ENCODE measurements around the gene PTPN3. TPM values are rescaled to one million over a fixed set of nuclear protein-coding genes. Genes with fewer than 3 reads are reported as not detected.

The PTPN3 gene
- total RNA-seq, 1 donor from 2014 or later = 13.4 TPM

DNA sequence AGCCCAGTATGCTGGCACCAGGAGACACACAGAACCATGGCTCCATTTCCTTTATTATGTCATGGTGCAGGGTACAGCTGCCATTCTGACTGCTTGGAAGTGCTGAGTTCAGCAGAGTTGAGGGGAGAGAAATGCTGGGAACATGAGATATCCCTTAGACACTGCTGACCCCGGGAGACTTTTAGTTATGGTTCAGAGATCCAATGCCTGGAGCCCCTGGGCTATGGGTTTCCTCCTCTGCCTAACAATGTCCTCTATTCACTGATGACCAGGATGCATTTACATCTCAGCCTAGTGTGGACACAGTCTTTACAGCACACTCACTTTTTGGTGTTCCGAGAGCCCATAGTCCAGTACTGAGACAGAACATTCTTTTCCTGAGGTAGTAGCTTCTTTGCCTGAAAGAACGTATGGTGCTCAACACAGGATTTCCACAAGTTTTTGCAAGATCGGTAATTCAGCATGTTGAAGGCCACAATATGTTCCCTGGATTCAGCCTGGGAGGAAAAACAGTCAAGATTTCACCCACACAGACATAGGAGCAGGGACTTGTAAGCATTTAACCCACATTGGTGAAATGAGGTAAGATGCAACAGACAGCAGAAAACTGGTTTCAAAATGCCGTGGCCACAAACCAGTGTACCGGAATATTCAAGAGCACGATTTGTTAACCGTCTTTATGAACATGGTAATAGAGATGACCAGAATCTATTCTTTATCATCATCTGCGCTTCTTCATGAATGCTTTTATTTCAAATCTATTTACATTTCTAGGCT is 71.3 kb downstream of the PTPN3 start:
- Histone ChIP-seq H3K4me1 (no peaks in the 10 kb centered on the region), H3K36me3 (peaks cover 6% of the 10 kb centered on the region), H3K27me3 (ENCODE audit: low read depth) (no peaks in the 10 kb centered on the region), H3K27ac (no peak overlapping the region), H3K4me3 (no peak overlapping the region), H3K9me3 (no peaks in the 10 kb centered on the region)
- intact Hi-C loops (cut with DNase I) = no loop called here
- DNase-seq = no peak
- TF ChIP-seq CTCF (IDR thresholded peaks at IDR 0.05) = no peak
- ATAC-seq = no peak

GRCh38 chr9:109424618-109425017 is 73.5 kb downstream of the PTPN3 start:
- intact Hi-C loops (cut with DNase I) = no loop called here
- ATAC-seq = no peak
- Histone ChIP-seq H3K4me1 (no peaks in the 10 kb centered on the region), H3K27ac (no peak overlapping the region), H3K36me3 (peaks cover 12% of the 10 kb centered on the region), H3K9me3 (no peaks in the 10 kb centered on the region), H3K4me3 (no peak overlapping the region), H3K27me3 (ENCODE audit: low read depth) (no peaks in the 10 kb centered on the region)
- TF ChIP-seq CTCF (IDR thresholded peaks at IDR 0.05) = no peak
- no peak for DNase-seq

DNA sequence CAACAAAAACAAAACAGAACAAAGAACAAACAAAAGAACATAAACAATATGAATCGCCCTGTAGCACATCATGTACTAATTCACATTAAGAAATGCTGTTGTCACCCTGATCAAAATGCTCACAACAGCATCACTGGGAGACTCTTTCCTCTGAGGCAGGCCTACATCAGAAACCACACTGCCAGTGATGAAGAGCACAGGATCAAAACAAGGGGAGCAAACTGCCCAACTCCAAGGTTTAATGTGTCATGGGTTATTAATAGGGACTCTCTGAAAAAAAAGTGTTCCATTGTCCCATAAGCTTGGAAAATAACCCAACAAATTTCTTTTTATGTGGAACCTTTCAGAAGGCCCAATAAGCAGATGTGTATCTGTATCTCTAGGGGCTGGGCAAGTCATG is 74.2 kb downstream of the PTPN3 start:
- ATAC-seq (no peak), DNase-seq (no peak)
- no peak overlapping the region for H3K4me3 ChIP-seq
- no peaks in the 10 kb centered on the region for H3K9me3 ChIP-seq
- no peaks in the 10 kb centered on the region for H3K4me1 ChIP-seq
- no peak for TF ChIP-seq CTCF (IDR thresholded peaks at IDR 0.05)
- H3K27me3 ChIP-seq (ENCODE audit: low read depth) = no peaks in the 10 kb centered on the region
- intact Hi-C loops (cut with DNase I) = no loop called here
- peaks cover 13% of the 10 kb centered on the region for H3K36me3 ChIP-seq
- no peak overlapping the region for H3K27ac ChIP-seq

GRCh38 chr9:109422641-109423040 is 75.5 kb downstream of the PTPN3 start:
- ATAC-seq = peak in 1 of 2 donors; percentile 57
- H3K36me3 ChIP-seq = peaks cover 18% of the 10 kb centered on the region
- no peak overlapping the region for H3K4me3 ChIP-seq
- H3K27me3 ChIP-seq (ENCODE audit: low read depth) = no peaks in the 10 kb centered on the region
- intact Hi-C loops (cut with DNase I) = no loop called here
- DNase-seq = no peak
- no peaks in the 10 kb centered on the region for H3K4me1 ChIP-seq
- TF ChIP-seq CTCF (IDR thresholded peaks at IDR 0.05) = no peak
- H3K9me3 ChIP-seq = no peaks in the 10 kb centered on the region
- no peak overlapping the region for H3K27ac ChIP-seq

- H3K9me3 ChIP-seq = no peaks in the 10 kb centered on the region
- H3K27me3 ChIP-seq (ENCODE audit: low read depth) = no peaks in the 10 kb centered on the region
- intact Hi-C loops (cut with DNase I) = no loop called here
- H3K4me1 ChIP-seq = no peaks in the 10 kb centered on the region
- ATAC-seq = no peak
- peaks cover 18% of the 10 kb centered on the region for H3K36me3 ChIP-seq
- no peak for TF ChIP-seq CTCF (IDR thresholded peaks at IDR 0.05)
- no peak overlapping the region for H3K4me3 ChIP-seq
- no peak for DNase-seq
- no peak overlapping the region for H3K27ac ChIP-seq
Observed at GRCh38 chr9:109421026-109421970, 76.8 kb downstream of the PTPN3 start.
